GM21825 (cell line): ENCODE results near the gene SGCD.

Experiments
- ATAC-seq: cut with Tn5 transposase; IDR thresholded peaks from one replicate; pipeline ENCODE4 v1.9.1; 2021; ENCODE audit warnings: mild to moderate bottlenecking, moderate library complexity; ENCODE audit not compliant: unreplicated experiment

The SGCD gene

DNA sequence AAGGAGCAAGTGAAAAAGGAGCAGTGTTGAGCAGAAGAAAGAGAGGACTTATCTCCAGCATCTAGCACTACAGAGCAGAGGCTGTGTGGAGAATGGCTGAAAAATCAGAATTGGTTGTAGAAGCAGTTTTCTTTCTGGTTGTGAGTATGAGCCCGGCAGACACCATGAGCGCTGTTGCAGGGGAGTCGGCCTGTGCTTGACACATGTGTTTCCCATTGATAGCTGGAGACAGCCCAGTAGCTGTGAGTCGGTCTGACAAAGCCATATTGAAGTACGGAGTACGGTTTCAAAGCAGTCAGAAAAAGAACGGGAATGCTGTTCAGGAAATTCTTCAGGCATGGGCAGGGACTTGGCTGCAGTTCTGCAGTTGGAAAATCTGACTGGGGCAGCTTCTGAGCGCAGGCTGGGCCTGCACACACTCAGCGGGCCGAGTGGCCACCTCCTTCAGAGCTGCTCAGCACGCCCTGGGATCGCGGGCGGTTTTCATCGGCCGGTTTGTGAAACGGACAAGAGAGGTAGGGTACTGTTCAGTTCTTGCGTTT is at the start of gene SGCD:
Gene SGCD, plus strand, starts transcription at position 447 of the 542 bp plus-strand sequence.
- no peak for ATAC-seq

DNA sequence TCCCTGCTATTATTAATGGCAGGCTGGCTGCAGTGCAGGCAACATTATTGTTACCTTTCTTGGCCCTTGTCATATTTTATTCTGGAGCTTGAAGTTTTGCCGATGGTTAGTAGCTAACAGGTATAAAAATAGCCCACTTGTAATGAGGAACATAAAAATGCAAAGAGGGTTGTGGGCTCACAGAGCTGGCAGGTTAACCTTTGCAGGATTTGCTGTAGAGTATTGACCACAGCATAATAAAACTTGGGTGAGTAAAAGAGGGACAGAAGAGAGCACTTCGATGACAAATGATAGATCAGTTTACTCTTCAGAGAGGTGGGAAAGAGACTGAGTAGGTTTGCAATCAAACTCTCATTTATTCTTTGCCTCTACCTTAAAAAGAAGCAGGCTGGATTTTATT is 49.7 kb upstream of the SGCD start:
- no peak for ATAC-seq

DNA sequence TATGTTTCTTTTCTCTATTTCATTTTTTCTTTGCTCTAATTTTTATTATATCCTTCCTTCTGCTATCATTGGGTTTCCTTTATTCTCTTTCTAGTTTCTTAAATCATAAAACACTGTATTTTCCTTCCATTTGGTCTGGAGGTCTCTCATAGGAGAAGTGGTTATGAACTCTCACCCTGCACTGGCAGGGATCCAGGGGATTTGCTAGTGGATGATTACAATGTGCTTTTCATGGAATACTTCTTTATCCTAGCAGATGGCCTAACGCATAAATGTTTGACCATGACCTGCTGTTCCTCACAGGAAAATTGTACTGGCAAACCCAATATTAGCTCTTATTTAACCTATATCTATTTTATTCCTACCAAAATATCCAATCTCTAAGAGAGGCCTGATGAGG is 31.5 kb upstream of the SGCD start:
- ATAC-seq, result no peak

DNA sequence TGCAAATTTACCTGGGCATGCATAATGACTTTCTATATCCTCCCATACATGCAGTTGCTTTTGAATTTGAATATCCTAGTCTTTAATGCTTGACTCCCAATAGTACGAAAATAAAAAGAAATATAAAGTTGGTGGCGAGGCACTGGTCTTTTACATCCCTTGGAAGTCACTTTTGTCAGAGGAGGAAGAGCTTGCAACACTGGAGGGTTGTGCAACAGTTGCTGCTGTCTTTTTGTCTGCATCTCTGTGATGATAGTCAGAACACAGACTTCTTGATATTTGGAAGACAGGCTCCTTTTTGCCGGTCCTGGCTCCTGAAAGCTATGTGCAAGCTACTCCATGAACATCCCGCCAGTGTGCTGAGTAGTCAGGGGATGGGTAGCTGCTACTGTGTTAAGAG is 16.8 kb upstream of the SGCD start:
- ATAC-seq, result no peak

DNA sequence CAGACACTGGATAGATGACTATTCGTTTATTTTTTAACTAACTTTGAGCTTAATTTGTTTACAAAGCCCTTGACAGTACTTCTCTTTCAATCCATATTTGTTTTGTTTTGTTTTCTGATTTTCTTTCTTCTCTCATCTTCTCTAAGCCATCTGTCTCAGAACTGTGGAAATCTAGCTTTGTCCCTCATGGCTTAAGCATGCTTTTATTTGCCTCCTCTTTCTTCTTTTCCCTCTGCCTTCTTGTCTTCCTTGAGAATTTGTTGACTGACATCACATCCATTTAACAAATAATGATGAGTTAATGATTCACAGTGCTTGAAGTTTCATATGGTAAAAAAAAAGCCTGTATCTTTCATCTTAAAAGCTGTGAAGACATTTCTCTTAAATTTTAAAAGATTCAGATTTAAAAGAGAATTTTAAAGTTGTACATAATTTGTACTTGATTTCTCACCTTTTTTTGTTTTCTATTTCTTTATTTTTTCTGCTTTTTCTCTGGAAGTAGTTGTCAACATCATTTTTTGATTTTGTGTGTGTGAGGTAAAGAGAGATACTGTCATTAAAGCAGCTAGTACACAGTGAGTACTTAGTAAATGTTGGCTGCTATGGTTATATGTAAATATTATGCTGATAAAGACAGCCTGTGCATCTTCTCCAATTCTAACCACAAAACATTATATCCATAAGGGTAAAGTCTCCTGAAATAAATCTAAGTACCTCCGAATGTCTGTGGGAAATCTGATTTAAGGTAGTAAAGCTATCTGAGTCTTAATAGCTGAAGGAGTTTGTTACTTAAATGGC is 13.9 kb upstream of the SGCD start:
- ATAC-seq, result no peak

DNA sequence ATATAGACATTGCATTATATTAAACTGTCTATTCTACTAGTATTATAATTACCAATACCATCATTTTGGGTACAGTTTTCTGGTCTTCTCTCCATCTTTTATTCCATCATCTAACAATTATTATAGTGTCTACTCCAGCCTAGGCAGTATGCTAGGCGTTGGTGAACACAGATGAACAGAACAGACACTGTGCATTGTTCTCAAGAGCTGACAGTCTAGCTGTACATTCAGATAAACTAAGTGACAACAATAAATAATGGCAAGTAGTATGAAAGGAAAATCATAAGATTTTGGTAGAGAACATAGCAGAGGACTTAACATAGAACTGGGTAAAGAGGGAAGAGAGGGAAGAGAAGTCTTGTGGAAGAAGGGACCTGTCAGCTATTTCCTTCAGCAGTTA is 12.5 kb upstream of the SGCD start:
- ATAC-seq, result no peak

DNA sequence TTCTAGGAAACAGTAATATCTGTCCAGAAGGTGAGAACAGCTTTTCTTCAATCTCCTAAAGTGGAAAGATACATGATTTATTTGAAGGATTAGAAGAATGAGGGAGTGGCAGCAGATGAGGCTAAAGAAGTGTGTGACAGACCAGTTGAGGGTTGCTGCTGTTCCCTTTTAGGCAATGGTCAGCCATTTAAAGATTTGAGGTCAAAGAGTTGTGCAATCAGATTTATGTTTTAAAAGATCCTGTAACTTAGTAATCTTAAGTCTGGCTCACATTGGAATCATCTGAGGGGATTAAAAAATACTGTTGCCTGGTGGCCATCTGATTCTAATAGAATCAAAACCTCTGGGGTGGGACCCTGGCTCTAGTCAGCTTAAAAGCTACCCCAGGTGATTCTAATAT is 4.3 kb upstream of the SGCD start:
- ATAC-seq, result no peak

DNA sequence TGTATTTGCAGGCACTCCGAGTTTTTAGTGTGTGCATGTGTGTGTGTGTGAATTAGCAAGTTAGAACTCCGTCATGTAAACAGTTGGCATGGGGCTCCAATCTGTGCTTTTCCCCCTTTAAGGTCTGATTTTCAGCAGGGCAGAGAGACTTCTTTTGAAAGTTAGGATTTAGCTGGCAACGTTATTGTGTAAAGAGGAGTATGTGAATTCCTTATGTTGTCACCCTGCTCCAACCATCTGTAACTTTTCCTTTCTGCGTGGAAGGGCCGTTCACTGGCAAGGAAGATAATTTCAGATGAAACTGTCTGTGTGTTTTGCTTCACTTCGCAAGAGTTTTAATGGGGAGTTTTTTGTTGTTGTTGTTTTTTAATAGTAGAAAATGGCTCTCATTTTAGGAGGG is 332 bp downstream of the SGCD start:
- ATAC-seq, result no peak

DNA sequence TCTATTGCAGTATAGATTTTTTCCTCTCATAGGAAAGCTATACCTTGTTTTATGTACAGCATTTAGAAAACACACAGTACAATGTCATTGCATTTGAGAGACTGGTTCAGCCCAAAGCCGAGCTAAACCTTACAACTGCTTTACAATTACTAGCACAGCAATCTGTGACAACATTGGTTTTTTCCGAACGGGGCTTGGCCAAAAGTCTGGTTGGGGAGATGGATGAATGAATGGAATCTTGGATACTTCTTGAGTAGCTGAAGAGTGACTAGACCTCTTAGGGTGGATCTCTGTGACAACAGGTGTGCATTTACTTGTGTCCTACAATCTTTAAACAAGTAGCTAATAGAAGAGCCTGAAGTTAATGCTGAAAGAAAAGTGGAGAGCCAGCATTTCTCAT is 1.2 kb downstream of the SGCD start:
- no peak for ATAC-seq

DNA sequence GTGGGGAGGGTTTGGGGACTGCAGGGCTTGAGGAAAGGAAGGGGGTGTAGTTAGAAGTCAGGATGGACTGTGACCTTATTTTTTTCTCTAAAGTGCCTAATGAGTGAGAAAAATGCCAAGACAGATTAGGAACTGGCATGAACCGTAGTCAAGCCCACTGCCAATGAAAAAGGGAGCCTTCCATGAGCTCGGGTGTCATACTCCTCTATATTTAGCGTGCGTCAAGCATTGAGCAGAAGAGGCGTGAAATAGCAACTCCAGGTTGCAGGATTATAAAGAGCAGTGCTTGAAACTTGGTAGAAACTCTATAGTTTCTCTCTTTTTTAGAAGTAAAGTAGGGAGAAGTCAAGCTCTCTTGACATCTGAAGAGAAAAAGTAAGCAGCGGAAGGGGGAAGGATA is 1.8 kb downstream of the SGCD start:
- ATAC-seq, result no peak

DNA sequence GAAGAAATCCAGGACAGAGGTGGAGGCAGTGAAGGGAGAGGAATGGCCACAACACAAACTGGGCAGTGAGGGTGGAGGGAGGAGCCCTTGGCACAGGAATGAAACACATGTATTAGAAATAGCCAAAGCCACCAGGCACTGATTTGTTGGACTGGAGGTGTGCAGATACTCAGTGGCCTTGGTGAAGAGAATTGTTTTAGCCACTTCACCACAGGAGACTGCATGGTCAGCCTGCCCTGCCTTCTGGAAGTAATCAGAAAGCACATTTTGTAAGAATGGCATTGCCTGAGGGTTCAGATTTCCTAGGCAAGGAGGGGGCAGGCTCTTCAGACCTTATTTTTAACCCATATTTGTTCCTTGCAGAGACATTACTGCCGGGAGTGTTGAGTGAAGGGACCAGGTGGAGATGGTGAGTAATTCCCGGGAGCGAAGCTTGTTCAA is 2.2 kb downstream of the SGCD start:
- no peak for ATAC-seq

DNA sequence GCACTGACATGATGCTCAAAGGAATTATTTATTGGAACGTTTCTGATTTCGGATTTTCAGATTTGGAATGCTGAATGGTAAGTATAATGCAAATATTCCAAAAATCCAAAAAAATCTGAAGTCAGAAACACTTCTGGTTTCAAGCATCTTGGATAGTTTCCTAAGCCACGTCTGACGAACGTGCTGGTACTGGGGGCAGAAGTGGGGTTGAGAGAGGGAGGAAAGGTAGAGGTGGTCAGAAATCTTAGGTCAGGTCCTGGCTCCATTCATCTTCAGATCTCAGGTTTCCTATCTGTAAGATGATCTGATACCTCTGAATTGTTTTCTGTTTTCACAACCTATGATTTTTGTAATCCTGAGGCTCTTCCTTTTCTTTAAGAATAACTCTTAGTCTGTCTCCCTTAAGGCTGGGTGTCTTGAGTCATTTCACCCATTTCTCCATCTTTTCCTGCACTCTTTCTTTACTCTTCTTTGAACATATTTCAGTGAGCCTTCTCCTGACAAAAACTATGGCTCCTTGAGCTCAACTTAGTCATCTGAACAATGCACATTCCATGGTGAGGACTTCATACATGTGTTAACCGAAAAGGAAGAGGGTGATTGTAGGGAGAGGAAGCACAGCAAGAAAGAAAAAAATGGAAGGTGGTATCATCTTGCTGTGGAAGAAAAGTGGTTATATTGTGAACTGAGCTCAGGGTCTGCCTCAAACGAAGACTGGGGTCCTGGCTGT is 3.3 kb downstream of the SGCD start:
- ATAC-seq, result no peak

DNA sequence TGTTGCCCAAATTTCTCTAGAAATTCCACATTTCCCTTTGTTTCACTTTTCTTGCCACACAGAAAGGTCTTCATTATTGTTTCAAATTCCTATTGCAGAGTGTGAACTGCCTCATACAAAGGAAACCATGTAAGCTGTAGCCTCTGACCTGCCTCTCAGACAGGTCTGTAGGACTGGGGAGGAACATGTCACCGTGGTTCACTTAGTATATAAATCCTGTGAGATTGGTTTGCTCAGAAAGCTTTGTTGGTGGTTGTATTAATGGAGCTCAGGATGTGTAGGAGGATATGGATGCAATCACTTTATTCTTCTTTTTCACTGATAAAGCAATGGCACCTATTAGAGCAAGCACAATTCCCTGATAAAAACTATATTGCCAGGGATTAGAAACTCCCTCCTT is 4.2 kb downstream of the SGCD start:
- ATAC-seq, result no peak

DNA sequence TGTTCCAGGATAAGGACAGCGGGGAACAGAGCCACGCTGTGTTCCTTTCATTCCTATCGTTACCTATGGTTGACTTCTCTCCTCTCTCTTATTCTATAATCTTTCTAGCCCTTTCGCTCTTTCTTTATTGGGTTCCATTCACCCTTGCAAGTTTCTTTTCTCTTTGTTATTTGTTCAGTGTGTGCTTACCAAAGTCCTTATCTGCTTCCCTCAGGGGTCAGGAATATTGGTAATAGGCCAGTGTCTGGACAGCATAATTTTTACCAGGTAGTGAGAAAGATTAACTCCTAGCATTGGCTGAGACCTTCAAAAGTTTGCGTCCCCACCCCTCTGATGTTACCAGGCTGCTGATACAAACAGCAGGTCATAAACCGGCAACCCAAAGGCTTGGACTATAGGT is 4.9 kb downstream of the SGCD start:
- no peak for ATAC-seq

DNA sequence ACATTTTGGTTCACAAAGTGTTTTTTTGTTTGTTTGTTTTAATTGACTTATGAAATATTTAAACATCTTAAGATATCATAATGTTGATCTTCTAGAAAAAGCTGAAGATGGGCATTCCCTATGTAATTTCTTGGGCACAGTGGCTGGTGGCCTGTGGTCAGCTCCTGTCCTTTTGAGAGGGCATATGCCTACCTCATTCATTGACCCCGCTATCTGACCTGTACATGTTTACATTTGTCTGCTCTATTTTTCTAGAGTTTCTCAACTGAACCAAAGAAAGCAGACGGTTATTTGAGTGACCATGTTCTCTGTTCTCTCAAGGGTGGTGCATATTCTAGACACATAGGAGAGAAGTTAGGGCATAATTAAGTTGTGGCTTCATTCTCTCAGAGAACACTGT is 5.3 kb downstream of the SGCD start:
- ATAC-seq, result no peak

DNA sequence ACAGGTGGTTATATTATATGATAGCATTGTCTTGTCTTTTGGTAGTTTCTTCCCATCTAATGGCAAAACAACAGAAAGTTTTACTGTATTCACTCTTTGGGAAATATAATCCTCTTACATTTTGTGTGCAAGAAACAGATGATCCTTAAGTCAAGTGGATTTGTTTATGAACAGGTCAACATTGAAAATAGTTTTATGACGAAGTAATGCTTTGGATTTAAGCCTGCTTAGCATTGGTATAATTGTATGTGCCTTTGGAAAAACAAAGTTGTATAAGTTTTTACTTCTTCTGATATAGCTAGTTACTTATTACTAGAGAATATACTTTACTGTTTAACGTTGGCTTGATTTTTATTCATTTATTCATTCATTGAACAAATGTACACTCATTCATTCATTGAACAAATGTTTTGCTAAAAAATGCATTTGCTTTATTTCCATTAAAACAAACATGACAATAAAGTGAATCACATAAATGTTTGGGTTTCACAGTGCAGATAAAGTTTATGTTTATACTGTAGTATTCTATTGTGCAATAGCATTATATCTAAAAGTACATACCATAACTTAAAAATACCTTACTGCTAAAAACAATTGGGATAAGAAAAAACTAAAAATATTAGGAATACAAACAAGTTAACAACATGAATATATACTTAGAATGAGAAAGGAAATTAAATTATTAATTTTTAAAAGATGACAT is 12.3 kb downstream of the SGCD start:
- ATAC-seq, result no peak

DNA sequence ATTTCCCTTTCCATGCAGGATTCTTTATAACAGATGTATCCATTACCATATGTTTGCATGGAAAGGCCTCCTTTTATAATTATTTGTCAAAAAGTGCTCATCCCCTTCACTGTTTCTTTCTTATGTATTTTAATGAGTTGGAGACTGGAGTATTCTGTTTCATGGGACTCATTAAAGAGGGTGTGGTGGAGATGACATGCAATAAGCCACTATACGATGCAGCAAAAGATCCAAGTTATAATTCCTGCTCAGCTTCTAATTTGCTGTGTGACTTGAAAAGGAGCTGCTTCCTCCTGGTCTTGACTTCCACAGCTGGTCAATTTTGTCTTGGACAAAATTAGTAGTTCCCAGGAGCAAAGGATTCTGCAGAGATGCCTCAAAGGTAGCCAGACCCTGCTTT is 13.9 kb downstream of the SGCD start:
- ATAC-seq, result no peak

DNA sequence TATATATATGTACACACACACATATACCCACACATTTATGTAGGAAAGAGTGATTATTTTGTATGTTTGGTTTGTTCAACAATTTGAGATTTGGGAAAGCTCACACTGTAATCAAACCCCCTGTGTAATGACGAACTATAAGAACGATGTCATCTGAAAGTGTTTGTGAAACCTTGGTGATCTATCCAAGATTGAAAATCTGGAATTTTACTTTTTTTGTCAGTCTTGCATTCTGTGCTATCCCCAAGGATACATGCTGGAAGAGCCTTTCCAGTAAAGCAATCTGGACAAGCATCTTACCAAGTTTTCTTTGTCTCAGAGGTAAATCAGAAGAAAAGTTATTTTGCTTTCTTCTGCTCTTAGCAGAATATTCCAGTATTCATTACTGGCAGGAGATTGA is 23.3 kb downstream of the SGCD start:
- no peak for ATAC-seq

DNA sequence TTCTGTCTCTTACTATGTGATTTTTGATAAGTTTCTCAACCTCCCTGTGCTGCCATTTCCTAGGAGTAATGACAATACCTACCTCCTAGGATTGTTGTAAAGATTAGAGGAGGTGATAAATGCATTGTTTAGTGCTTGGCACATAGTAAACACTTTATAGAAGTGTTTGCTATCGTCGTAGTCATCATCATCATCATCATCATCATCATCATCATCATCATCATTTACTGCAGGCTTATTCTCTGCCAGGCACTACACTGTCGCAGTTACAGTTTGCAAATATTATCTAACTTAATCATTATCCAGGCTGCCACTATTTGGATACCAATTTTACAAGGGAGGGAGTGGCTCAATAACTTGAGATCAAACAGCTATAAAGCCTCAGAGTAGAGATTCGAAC is 24.5 kb downstream of the SGCD start:
- ATAC-seq, result no peak

DNA sequence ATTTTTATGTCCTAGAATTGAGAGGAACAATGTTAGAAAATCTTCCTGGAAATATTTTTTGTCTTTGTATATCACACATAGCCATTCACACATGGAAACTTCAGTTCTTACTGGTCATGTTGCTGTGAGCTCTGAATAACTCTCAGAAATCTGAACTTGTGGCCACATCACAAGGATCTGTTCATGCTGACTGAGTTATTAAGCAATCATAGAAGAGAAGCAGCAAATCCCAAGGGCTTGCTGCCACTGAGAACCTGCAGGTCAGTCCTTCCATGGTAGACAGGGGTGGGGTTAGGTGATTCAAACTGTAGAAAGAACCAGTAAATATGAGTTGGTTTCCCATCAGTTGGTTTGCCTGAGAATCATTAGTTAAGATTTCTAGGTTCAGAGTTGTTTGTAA is 27.6 kb downstream of the SGCD start:
- ATAC-seq, result no peak

DNA sequence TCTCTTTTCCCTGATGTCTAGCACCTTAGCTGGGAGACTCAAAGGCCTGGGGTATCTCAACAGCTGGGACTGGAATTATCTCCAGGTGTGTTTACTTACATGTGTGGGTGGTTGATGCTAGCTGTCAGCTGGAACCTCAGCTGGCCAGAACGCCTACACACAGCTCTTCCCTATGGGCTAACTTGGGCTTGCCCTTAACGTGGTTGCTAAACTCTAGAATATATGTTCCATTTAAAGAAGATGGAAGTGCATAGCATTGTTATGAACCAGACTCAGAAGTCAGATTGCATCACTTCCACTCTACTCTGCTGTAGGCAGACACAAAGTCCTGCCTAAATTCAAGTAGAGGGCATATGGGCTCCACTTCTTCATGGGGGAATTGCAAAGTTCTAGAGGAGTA is 29.3 kb downstream of the SGCD start:
- no peak for ATAC-seq

DNA sequence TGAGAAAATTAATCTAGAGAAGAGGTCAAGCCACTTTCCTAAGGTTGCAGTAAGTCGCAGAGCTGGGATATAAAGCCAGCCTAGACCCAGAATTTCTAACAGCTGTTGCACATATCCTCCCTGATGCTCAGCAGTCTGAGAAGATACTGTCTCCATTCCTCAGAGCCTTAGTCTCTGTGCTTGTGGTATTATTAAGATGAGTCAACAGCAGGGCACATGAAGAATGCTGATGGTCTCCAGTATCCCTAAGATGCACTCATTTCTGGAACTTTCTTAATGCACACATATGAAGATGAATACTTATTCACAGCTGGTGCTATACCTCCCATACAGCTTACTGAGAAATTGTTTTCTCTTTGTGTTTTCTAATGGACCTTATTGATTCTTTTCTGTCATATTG is 32.5 kb downstream of the SGCD start:
- peak; percentile 47 for ATAC-seq
